T-helper 2 cell treated with Interferon-gamma antibody and Interleukin-4, amounts not matched to agents 100 ng/mL and 5 ng/mL, for 36 hours (primary cell): ENCODE data around the gene F2R. TPM values are rescaled to one million over a fixed set of nuclear protein-coding genes. Genes with fewer than 3 reads are reported as not detected.
"Not testable (repeated sequence)": the region's sequence is repeated elsewhere in the genome, so short reads cannot be mapped to it uniquely, and the experiment has no call there.

Source experiments
- intact Hi-C: fragments of 100-400 bp; cut with micrococcal nuclease; formaldehyde crosslinking; loops from one replicate; pipeline ENCODE4 v1.15.1; 2023
- total RNA-seq: library from RNA; stranded (reverse); gene quantifications from 2 replicates; pipeline ENCODE4 v1.2.3, GENCODE V29; 2022

F2R gene
- total RNA-seq, 1 donor from 2014 or later, result 4.3 TPM

DNA sequence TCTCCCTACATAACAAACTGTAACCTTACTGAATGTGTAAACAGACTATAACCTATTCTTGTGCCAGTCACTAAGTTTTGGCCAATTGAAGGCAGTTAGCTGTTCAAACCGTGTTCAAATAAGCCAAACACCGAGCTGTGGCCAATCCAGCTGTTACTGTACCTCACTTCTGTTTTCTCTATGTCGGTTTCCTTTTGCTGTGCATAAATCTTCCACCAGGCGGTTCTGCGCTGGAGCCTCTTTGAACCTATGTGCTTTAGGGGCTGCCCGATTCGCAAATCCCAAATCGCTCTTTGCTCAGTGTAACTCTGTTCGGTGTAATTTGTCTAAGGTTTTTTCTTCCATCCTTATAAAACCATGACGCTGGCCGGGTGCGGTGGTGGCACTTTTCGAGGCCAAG is 31.8 kb downstream of the F2R start:
- intact Hi-C loops, result no loop called here

DNA sequence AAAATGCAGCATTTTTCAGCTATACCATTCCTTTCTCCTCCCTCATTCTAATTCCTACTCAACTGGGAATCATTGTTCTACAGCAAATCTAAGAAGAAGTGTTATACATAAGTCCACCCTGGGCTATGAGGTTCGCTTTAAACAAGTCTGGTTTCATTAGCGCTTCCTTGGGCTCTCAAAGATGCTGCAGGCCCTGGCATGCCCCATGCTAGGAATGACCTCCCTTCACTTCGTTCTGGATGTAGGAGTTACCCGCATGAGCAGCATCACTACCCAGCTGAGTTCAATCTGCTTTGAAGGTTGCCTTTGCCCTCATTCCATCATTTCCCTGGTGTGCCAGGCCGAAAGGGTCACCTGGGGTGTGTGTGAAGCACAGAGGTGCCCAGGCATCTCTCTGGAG is 35.4 kb downstream of the F2R start:
- intact Hi-C loops, result no loop called here

DNA sequence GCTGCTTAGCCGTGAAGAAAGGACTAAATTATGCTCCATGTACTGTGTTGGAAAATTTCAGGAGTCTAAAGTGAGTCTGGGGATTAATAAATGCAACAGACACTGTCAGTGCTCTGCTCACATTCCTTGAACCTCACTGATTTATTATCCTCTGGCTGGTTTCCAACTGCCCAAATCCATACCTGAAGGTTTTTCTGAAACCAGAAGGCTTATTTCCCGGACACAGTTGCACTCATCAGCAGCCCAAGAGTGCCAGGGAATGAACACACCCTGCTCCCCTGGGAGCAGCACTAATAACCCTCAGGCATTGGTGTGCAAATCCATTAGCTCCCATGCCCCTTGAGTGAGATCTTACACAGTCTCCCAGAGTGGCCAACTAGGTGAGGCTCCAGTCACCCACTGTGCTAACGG is 38.7 kb downstream of the F2R start:
- intact Hi-C loops, result no loop called here

DNA sequence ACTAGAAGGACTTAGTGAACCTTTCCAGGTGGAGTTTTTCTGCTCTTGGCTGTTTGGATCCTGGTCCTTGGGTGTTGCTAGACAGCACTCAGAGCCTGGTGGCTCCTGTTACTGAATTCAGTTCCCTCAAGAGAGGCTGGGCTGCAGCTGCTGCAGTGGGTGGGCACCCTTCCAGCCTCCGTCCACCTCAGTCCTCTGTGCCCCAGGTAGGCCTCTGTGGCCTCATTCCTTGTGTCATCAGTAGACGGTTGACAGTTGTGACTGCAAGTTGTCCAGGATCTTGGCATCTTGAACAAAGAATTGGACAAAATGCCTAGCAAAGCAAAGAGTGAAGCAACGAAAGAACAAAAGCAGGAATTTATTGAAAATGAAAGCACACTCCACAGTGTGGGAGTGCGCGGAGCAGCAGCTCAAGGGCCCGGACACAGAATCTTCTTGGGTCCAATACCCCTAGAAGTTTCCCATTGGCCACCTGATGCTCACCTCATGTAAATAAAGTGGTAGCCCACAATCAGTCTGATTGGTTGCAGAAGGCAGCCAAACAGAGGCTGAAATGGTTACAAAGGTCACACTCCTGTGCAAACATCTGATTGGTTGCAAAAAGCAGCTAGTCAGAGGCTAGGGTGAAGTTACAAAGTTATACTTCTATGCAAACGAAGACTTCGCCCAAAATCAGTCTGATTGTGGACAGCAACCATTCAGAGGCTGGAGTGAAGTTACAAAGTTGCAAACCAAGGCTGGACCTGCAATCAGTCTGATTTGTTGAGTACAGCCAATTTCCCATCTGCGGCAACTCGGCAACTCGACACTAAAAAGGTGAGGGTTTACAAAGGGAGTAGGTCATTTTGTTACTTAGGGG is 40.1 kb downstream of the F2R start:
- intact Hi-C loops, result no loop called here

DNA sequence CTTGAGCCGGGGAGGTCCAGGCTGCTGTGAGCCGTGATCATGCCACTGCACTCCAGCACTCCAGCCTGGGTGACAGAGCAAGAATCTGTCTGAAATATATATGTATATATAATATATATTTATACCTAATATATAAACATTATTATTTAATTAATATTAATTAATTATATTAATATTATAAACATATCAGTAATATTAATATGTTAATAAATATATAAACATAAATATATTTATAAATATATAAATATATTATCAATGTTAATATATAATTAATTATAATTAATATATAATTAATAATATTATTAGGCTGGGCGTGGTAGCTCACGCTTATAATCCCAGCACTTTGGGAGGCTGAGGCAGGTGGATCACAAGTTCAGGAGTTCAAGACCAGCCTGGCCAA is 41.1 kb downstream of the F2R start:
- intact Hi-C loops, result no loop called here

DNA sequence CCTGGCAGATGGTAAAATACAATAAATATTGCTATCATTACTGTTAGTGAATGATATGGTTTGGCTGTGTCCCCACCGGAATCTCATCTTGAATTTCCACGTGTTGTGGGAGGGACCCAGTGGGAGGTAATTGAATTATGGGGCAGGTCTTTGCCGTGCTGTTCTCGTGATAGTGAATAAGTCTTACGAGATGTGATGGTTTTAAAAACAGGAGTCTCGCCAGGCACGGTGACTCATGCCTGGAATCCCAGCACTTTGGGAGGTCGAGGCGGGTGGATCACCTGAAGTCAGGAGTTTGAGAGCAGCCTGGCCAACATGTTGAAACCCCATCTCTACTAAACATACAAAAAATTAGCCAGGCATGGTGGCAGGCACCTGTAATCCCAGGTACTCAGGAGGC is 45.2 kb downstream of the F2R start:
- intact Hi-C loops, result not testable (repeated sequence)

DNA sequence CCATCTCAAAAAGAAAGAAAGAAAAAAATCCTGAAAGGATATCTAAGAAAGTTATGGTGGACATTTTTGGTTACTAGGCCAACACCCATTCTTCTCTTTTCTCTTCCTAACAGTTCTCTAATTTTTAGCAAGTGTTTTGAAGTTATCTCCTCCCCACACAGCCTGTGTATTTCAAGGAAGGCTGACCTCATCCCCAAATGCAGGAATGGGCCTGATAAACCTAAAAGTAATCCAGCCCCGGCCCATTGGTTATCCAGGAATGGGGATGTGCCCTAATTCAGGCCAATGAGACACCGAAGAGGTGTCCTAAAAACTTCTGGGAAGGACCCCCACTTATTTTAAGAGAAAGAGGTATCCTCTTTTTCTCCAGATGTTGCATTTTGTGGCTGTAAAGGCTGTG is 46.6 kb downstream of the F2R start:
- intact Hi-C loops, result no loop called here

DNA sequence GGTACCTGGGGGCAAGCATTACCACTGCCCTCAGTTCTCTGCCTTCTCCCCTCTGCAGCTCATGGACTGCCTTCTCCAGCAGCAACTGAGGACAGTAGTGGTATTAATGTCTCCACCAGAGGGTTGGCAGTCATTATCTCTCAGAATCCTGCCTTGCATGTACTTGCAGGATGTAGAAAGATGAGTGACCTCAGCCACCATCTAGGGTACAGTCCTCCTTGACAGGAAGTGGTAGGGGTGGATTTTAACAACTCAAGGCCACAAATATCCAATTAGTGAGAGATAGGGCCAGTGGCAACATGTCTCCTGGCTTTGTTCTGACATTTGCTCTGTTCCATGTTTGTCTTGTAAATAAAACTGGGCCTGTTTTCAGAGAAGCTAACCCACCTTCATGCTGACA is 47.2 kb downstream of the F2R start:
- intact Hi-C loops, result no loop called here

DNA sequence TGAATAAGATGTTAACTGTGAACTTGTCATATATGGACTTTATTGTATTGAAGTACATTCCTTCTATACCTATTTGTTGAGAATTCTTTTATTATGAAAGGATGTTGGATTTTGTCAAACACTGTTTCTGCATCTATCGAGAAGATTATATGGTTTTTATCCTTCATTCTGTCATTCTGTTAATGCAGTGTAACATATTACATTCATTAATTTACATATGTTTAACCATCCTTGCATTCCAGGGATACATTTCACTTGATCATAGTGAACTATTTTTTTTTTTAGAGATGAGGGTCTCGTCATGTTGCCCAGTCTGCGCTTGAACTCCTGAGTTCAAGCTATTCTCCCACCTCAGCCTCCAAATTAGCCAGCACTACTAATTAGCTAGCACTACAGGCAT is 48.4 kb downstream of the F2R start:
- intact Hi-C loops, result no loop called here

DNA sequence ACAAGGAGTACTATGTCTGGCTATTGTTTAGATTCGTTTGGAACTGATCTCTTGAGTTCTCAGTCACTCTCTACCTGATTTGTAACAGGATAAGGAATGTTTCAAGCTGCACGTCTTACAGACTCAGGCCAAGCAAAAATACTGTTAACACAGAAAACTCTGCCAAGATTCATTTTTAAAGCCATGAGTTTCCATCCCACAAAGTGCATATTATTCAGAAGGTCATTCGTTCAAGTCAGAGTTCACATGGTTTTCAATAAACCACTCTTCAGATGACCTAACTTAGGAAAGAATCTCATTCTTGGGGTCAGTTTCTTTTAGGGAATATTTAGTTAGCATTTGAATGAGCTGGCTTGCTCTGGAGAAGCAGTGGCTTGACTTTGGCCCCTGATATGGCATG is 49.3 kb downstream of the F2R start:
- intact Hi-C loops, result no loop called here

DNA sequence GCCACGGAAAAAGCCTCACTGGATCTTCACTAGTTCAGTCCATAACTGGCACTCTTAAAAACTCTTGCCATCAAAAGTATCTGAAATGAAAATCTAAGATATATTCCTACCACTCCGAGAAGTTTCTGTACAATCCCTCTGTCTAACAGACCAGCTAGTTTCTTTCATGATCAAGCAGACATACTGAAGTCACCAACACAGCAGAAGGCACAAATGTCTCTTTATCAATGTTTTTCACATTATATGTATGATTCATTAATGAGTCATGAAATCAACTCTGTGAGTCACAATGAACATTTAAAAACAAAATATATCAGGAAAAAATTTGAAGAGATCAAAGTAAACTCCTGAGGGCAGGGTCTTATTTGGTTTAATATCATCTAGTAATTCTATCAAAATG is 50.8 kb downstream of the F2R start:
- intact Hi-C loops, result no loop called here

DNA sequence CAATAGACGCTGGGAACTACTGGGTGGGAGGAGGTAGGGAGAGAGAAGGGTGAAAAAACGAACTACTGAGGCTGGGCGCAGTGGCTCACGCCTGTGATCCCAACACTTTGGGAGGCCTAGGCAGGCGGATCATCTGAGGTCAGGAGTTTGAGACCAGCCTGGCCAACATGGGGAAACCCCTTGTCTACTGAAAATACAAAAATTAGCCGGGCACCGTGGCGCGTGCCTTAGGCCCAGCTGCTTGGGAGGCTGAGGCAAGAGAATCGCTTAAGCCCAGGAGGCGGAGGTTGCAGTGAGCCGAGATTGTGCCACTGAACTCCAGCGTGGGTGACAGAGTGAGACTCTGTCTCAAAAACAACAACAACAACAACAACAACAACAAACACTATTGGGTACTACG is 55.1 kb downstream of the F2R start:
- intact Hi-C loops, result loop anchor here (5.0 kb wide), 1 partner anchor 34 kb away; no protein-coding TSS in a partner anchor

DNA sequence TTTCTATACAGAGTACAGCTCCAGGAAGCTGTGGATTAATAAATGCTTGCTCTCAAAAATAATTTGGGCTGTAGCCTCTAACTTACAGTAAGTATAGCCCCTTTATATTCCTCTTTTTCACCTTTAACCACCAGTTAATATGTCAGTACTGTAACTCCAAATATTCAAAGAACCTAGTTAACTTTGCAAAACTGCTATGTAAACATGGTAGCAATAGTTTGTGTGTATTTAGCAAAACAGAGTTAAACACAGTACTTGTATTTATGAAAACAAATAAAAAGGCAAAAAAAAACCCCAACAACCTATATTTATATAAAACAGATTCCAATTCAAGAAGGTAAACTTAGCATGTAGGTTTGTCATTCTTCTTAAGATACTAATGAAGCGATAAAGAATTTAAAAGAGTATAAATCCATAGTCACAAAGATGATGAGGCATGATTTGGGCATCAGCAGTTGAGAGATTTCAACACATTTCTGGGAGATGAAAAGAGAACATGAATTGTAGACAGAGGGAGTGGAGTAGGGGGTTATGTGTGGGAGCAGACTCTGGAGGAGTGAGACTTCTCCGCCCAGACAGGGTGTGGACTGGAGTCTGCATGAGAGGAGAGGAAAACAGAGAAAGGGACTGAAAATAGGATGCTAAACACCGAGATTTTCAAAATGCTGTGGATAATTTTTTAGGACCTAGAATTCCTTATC is 55.9 kb downstream of the F2R start:
- intact Hi-C loops, result loop anchor here (5.0 kb wide), 1 partner anchor 35 kb away; no protein-coding TSS in a partner anchor

DNA sequence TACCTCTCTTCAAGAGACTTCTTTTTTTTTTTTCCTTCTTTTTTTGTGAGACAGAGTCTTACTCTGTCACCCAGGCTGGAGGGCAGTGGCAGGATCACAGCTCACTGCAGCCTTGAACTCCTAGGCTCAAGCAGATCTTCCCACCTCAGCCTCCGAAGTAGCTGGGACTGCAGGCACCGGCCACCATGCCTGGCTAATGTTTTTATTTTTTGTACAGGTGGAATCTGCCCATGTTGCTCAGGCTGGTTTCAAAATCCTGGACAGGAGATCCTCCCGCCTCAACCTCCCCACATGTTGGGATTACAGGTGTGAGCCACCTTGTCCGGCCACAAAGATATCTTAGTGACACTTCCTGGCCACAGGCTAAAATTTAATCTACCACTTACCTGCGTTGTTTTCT is 60.0 kb downstream of the F2R start:
- intact Hi-C loops, result no loop called here

DNA sequence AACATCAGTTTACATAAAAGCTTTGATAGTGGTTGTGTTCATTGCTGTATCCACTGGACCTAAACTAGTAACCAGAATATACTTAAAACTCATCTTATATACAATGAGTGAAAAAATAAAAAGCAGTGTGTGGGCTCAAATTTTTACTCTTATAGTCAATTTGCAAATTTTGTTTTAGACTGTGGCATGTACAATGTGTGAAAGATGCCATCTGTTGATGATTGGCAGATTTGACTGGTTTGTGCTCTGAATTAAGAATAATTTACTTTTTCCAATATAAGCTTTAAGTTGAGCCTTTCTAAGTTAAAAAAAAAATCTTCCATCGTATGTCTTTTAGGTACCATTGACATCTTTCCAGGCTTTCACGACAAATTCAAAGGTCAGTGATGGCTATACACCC is 60.5 kb downstream of the F2R start:
- intact Hi-C loops, result no loop called here

DNA sequence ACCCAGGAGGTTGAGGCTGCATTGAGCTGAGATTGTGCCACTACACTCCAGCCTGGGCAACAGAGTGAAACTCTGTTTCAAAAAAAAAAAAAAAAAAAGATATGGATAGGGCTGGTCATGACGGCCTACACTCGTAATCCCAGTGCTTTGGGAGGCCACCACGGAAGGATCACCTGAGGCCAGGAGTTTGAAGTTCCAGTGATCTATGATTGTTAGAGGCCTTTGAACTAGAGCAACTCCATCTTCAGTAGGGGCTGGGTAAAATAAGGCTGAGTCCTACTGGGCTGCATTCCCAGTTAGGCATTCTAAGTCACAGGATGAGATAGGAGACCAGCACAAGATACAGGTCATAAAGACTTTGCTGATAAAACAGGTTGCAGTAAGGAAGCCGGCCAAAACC is 64.7 kb downstream of the F2R start:
- intact Hi-C loops, result not testable (repeated sequence)

DNA sequence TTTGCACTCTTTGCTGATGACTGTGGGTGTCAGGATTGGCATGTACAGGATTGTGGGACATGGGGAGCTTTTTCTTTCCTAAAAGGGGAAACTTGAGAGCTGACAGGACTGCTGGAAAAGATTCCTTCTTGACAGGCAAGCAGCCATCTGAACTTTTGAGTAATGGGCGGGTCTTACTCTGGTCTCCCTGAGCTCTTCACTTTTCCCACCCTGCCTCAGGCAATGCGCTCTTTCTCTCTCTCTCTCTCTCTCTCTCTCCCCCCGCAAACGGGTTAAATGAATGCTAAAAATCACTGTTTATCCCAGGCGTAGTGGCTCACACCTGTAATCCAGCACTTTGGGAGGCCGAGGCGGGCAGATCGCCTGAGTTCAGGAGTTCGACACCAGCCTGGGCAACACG is 65.8 kb downstream of the F2R start:
- intact Hi-C loops, result no loop called here

DNA sequence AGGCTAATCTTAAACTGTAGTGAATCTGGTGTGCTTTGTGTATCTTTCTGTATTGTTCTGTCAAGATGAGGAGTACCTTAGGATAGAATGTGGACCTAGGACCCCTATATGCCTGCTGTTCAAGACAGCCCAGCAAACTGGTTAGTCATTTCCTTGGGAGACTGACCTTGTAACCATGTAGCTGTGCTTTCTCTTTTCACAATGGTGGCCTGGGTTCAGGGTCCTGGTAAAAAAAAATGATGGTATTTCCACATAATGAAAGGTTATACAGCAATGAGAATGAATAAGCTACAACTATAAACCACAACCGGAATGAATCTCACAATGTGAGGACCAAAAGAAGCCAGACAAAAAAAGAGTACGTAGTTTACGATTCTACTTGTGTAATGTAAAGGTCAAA is 66.5 kb downstream of the F2R start:
- intact Hi-C loops, result no loop called here

Other genes with a start within 250 kb of the F2R start
- not detected in 2 replicates for gene F2RL2, start 92.7 kb upstream of the F2R start, total RNA-seq
- 0.07 and 0.25 TPM in 2 replicates for gene F2RL1, start 102.9 kb downstream of the F2R start, total RNA-seq
- 1.7 TPM in 2 replicates for gene S100Z, start 133.9 kb downstream of the F2R start, total RNA-seq
- gene CRHBP, start 236.9 kb downstream of the F2R start, total RNA-seq, result 0.11 TPM in 1 of 2 replicates, not detected in the other